Activated naive CD8-positive, alpha-beta T cell treated with anti-CD3 and anti-CD28 coated beads, Interleukin-2, amount 50 U/mL, for 24 hours (primary cell): ENCODE results near the gene MOSPD2.

Experiments
- ATAC-seq: fragments of 150-1000 bp; cut with Tn5 transposase; one replicate; pipeline ENCODE4 v1.10.0; 2021
- DNase-seq: peaks from one replicate; pipeline ENCODE4 v3.0.0; 2021
- H3K27ac Mint-ChIP-seq: one replicate; pipeline ENCODE4 v1.8.0; 2021; ENCODE audit warnings: mild to moderate bottlenecking, mixed read lengths
- H3K27me3 Mint-ChIP-seq: one replicate; pipeline ENCODE4 v1.8.0; 2021; ENCODE audit warnings: mixed read lengths
- H3K36me3 Mint-ChIP-seq: one replicate; pipeline ENCODE4 v1.8.0; 2021; ENCODE audit warnings: low read depth, mixed read lengths
- H3K4me1 Mint-ChIP-seq: one replicate; pipeline ENCODE4 v1.8.0; 2021; ENCODE audit warnings: mixed read lengths
- H3K4me3 Mint-ChIP-seq: one replicate; pipeline ENCODE4 v1.8.0; 2021; ENCODE audit warnings: mild to moderate bottlenecking, moderate library complexity, mixed read lengths
- H3K9me3 Mint-ChIP-seq: one replicate; pipeline ENCODE4 v1.8.0; 2021; ENCODE audit warnings: mixed read lengths

Gene MOSPD2

GRCh38 chrX:14927401-14927800 is 54.2 kb downstream of the MOSPD2 start:
- no peak overlapping the region for H3K27ac Mint-ChIP-seq
- no peak overlapping the region for H3K4me3 Mint-ChIP-seq
- no peaks in the 10 kb centered on the region for H3K36me3 Mint-ChIP-seq
- H3K4me1 Mint-ChIP-seq = no peaks in the 10 kb centered on the region
- no peaks in the 10 kb centered on the region for H3K9me3 Mint-ChIP-seq
- DNase-seq (no peak), ATAC-seq (no peak)
- no peaks in the 10 kb centered on the region for H3K27me3 Mint-ChIP-seq

- H3K9me3 Mint-ChIP-seq = no peaks in the 10 kb centered on the region
- no peaks in the 10 kb centered on the region for H3K4me1 Mint-ChIP-seq
- no peaks in the 10 kb centered on the region for H3K36me3 Mint-ChIP-seq
- no peak overlapping the region for H3K27ac Mint-ChIP-seq
- H3K27me3 Mint-ChIP-seq = no peaks in the 10 kb centered on the region
- H3K4me3 Mint-ChIP-seq = no peak overlapping the region
- DNase-seq (no peak), ATAC-seq (no peak)
These were observed 57.4 kb downstream of the MOSPD2 start for GRCh38 chrX:14930663-14931062.

GRCh38 chrX:14932136-14932535 is 58.9 kb downstream of the MOSPD2 start:
- DNase-seq = no peak

DNA sequence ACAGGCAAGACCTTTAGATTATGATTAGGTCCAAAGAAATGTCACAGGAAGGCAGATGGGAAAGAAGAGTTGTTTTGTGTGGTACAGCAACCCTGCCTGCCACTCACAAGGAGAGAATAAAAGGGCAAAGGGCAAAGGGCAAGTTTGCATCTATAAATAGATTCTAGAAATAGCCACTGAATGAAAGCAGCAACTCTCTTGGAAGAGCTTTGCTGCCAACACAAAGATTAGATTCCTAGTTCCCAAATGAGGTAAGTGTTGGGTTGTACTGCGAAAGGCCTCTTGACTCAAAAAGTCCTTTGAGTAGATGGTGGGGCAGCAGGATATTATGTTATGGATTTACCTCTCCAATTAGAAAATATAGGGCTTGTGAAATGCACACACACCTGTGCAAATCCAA is 61.2 kb downstream of the MOSPD2 start:
- DNase-seq = no peak
- Mint-ChIP-seq H3K27me3 (peaks cover 1% of the 10 kb centered on the region), H3K4me1 (no peaks in the 10 kb centered on the region), H3K4me3 (no peak overlapping the region), H3K27ac (no peak overlapping the region), H3K9me3 (no peaks in the 10 kb centered on the region), H3K36me3 (no peaks in the 10 kb centered on the region)
- no peak for ATAC-seq

More at GRCh38 chrX:14932136-14932535, 58.9 kb downstream of the MOSPD2 start:
- Mint-ChIP-seq H3K27ac (no peak overlapping the region), H3K36me3 (no peaks in the 10 kb centered on the region), H3K27me3 (no peaks in the 10 kb centered on the region), H3K4me1 (no peaks in the 10 kb centered on the region), H3K9me3 (no peaks in the 10 kb centered on the region), H3K4me3 (no peak overlapping the region)
- no peak for ATAC-seq

DNA sequence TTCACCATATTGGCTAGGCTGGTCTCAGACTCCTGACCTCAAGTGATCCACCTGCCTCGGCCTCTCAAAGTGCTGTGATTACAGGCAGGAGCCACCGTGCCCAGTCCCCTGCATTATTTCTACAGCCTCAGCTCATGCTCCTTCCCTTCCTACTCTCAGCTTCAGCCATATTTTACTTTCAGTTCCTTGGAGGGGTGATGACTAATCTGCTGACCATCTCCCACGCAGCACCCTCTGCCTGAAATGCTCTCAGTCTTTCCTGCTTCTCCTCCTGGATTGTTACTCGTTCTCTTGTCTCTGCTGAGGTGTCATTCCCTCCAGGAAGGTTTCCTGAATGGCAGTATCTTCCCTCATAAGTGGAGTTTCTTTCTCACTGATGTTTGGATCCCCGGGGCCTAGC is 63.3 kb downstream of the MOSPD2 start:
- ATAC-seq = no peak
- DNase-seq = no peak
- peaks cover 1% of the 10 kb centered on the region for H3K27me3 Mint-ChIP-seq
- H3K4me1 Mint-ChIP-seq = no peaks in the 10 kb centered on the region
- H3K4me3 Mint-ChIP-seq = no peak overlapping the region
- H3K27ac Mint-ChIP-seq = no peak overlapping the region
- no peaks in the 10 kb centered on the region for H3K9me3 Mint-ChIP-seq
- no peaks in the 10 kb centered on the region for H3K36me3 Mint-ChIP-seq

DNA sequence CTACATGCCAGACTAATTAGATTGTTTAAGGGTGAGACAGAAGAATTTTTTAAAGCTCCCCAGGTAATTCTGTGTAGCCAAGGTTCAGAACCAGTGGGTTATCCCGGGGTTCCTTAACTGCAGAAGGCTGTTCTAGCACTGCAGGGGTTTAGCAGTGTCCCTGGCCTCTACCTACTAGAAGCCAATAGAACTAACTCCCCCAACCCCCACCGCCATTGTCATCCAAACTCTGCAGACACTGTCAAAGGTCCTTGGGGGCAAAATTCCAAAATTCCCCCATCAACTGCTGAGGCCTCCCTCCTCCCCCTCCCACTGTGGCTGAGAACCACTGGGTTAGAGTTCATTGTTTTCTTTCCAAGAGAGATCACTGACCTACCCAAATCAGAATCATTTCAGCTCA is 66.4 kb downstream of the MOSPD2 start:
- DNase-seq = no peak
- H3K4me1 Mint-ChIP-seq = no peaks in the 10 kb centered on the region
- no peaks in the 10 kb centered on the region for H3K36me3 Mint-ChIP-seq
- peaks cover 1% of the 10 kb centered on the region for H3K27me3 Mint-ChIP-seq
- H3K27ac Mint-ChIP-seq = no peak overlapping the region
- H3K4me3 Mint-ChIP-seq = no peak overlapping the region
- no peaks in the 10 kb centered on the region for H3K9me3 Mint-ChIP-seq
- no peak for ATAC-seq

- peaks cover 1% of the 10 kb centered on the region for H3K27me3 Mint-ChIP-seq
- H3K9me3 Mint-ChIP-seq = no peaks in the 10 kb centered on the region
- ATAC-seq (no peak), DNase-seq (no peak)
- no peaks in the 10 kb centered on the region for H3K4me1 Mint-ChIP-seq
- H3K4me3 Mint-ChIP-seq = no peak overlapping the region
- H3K36me3 Mint-ChIP-seq = no peaks in the 10 kb centered on the region
- no peak overlapping the region for H3K27ac Mint-ChIP-seq
These were observed 68.1 kb downstream of the MOSPD2 start for GRCh38 chrX:14941301-14941700.

DNA sequence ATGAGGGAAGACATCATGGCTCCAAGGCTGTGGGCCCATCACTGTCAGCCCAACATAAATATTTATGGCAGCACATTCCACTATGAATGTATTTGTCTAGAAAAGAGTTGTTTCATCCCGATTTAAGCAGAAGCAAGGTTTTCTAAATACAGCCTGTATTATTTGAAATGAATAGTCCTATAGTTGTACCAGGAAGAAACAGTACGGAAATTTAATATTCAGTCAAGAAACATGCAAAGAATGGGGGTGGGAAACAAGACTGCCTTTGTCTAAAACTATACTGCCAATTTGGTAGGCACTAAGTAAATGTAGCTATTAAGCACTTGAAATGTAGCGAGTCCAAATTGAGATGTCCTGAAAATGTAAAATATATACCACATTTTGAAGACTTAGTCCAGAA is 69.1 kb downstream of the MOSPD2 start:
- H3K27me3 Mint-ChIP-seq = peaks cover 1% of the 10 kb centered on the region
- no peak overlapping the region for H3K27ac Mint-ChIP-seq
- no peaks in the 10 kb centered on the region for H3K4me1 Mint-ChIP-seq
- no peaks in the 10 kb centered on the region for H3K36me3 Mint-ChIP-seq
- ATAC-seq (no peak), DNase-seq (no peak)
- H3K4me3 Mint-ChIP-seq = no peak overlapping the region
- no peaks in the 10 kb centered on the region for H3K9me3 Mint-ChIP-seq

DNA sequence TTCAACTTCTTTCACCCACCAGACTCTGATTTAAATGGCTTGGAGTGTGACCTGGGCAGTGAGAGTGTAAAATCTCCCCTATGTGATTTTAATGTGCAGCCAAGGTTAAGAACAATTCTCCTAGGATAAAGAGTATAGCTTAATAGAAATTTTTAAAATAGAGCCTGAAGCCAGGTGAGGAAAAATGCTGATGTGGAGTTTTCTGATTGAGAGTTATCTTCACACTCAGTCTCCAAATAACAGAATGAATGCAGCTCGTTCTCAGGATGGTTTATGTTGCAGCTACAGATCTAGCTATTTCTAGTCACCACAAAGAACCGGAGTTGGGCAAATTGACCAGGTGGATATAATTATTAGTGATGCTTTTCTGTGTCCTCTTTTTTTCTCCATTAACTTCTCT is 70.7 kb downstream of the MOSPD2 start:
- H3K27me3 Mint-ChIP-seq = no peaks in the 10 kb centered on the region
- ATAC-seq (no peak), DNase-seq (no peak)
- H3K9me3 Mint-ChIP-seq = no peaks in the 10 kb centered on the region
- no peak overlapping the region for H3K4me3 Mint-ChIP-seq
- H3K36me3 Mint-ChIP-seq = no peaks in the 10 kb centered on the region
- no peaks in the 10 kb centered on the region for H3K4me1 Mint-ChIP-seq
- H3K27ac Mint-ChIP-seq = no peak overlapping the region

GRCh38 chrX:14946606-14947155 is 73.5 kb downstream of the MOSPD2 start:
- DNase-seq (no peak), ATAC-seq (no peak)
- no peaks in the 10 kb centered on the region for H3K4me1 Mint-ChIP-seq
- H3K36me3 Mint-ChIP-seq = no peaks in the 10 kb centered on the region
- H3K9me3 Mint-ChIP-seq = no peaks in the 10 kb centered on the region
- H3K27me3 Mint-ChIP-seq = no peaks in the 10 kb centered on the region
- no peak overlapping the region for H3K27ac Mint-ChIP-seq
- H3K4me3 Mint-ChIP-seq = no peak overlapping the region

- H3K27ac Mint-ChIP-seq = no peak overlapping the region
- no peaks in the 10 kb centered on the region for H3K9me3 Mint-ChIP-seq
- no peak for DNase-seq
- no peaks in the 10 kb centered on the region for H3K4me1 Mint-ChIP-seq
- no peaks in the 10 kb centered on the region for H3K27me3 Mint-ChIP-seq
- no peak for ATAC-seq
- no peaks in the 10 kb centered on the region for H3K36me3 Mint-ChIP-seq
- H3K4me3 Mint-ChIP-seq = no peak overlapping the region
These were observed 75.5 kb downstream of the MOSPD2 start for GRCh38 chrX:14948691-14949090.

DNA sequence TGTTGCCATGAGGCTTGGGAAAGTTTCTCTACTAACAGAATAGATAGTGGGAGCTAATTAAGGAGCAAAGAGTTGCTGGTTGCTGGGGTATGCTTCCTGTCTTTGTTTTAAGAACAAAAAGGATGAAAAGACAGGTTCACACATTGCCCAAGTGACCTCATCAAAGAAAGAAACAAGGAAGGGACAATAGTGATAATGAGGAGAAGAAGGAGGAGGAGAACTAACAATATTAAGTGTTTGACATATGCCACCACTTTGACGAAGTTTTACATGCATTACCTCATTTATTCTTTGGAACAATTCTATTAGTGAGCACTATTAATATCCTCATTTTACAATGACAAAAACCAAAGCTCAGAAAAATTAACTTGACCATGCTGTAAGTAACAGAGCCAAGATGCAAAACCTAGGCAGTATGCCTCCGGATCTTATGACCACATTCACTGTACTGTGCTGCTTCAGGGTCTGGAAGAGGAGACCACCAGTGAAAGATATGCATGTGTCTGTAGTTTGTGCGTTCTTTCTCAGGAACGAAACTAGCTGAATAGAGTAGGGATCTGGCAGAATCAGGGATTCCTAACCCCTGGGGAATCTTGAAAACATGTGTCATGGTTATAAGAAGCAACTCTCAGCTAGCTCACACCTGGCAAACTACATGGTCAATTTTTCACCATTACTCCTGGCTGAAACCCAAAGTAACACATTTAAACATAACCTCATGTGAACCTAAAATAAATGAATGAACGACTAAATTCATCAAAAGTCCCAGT is 83.8 kb downstream of the MOSPD2 start:
- H3K4me1 Mint-ChIP-seq = no peaks in the 10 kb centered on the region
- no peak for DNase-seq
- no peak overlapping the region for H3K27ac Mint-ChIP-seq
- ATAC-seq = no peak
- H3K9me3 Mint-ChIP-seq = peaks cover 6% of the 10 kb centered on the region
- H3K36me3 Mint-ChIP-seq = no peaks in the 10 kb centered on the region
- no peak overlapping the region for H3K4me3 Mint-ChIP-seq
- no peaks in the 10 kb centered on the region for H3K27me3 Mint-ChIP-seq

- no peak overlapping the region for H3K4me3 Mint-ChIP-seq
- no peaks in the 10 kb centered on the region for H3K4me1 Mint-ChIP-seq
- H3K27me3 Mint-ChIP-seq = peaks cover 2% of the 10 kb centered on the region
- H3K9me3 Mint-ChIP-seq = no peaks in the 10 kb centered on the region
- no peak overlapping the region for H3K27ac Mint-ChIP-seq
- DNase-seq (no peak), ATAC-seq (no peak)
- H3K36me3 Mint-ChIP-seq = no peaks in the 10 kb centered on the region
These were observed 90.4 kb downstream of the MOSPD2 start for GRCh38 chrX:14963447-14964236.

DNA sequence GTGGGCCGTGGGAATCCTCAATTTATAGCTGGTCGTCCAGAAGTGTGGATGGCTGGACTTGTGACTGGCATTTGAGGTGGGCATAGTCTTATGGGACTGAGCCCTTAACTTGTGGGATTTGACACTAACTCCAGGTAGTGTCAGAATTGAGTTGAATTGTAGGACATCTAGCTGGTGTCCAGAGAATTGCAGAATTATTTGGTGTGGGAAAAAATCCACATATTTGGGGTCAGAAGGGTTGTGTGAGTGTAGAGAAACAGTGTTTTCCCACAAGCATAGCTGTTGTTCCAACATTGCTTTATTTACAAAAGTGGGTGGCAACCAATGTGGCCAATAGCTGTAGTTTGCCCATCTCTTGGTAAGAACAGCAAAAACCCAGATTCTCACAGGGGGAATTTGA is 91.3 kb downstream of the MOSPD2 start:
- H3K27ac Mint-ChIP-seq = no peak overlapping the region

More for the DNA sequence above, 91.3 kb downstream of the MOSPD2 start:
- Mint-ChIP-seq H3K4me1 (no peaks in the 10 kb centered on the region), H3K4me3 (no peak overlapping the region), H3K27me3 (peaks cover 2% of the 10 kb centered on the region), H3K36me3 (no peaks in the 10 kb centered on the region), H3K9me3 (no peaks in the 10 kb centered on the region)
- ATAC-seq (no peak), DNase-seq (no peak)
